ENCODE results near the gene ITK.

Gene ITK

GRCh38 chr5:157303667-157304327 lies 123.2 kb downstream of the ITK start:
- TF ChIP-seq GATA2 (IDR thresholded peaks at IDR 0.05; ENCODE audit: low read depth, low read length): no peak
- TF ChIP-seq GATA3 (IDR thresholded peaks at IDR 0.05; ENCODE audit: low read depth, low read length): no peak

Measured in SH-SY5Y (cell line).